Measurements from ENCODE around the gene TRIM71.
"Not testable (repeated sequence)": the region's sequence is repeated elsewhere in the genome, so short reads cannot be mapped to it uniquely, and the experiment has no call there.

The TRIM71 gene

GRCh38 chr3:32934150-32934742 is 116.4 kb downstream of the TRIM71 start:
- no peak for DNase-seq (ENCODE audit: low read depth in 2 of 2)

GRCh38 chr3:32937331-32937730 is 119.5 kb downstream of the TRIM71 start:
- no peak for DNase-seq (ENCODE audit: low read depth in 2 of 2)

- DNase-seq (ENCODE audit: low read depth in 2 of 2): not testable (repeated sequence)
Observed at GRCh38 chr3:32939531-32940284, 121.9 kb downstream of the TRIM71 start.

GRCh38 chr3:32940726-32941125 is 122.9 kb downstream of the TRIM71 start:
- DNase-seq (ENCODE audit: low read depth in 2 of 2): no peak

GRCh38 chr3:32945136-32945535 is 127.3 kb downstream of the TRIM71 start:
- DNase-seq (ENCODE audit: low read depth in 2 of 2): no peak

GRCh38 chr3:32945598-32945997 is 127.8 kb downstream of the TRIM71 start:
- not testable (repeated sequence) for DNase-seq (ENCODE audit: low read depth in 2 of 2)

GRCh38 chr3:32946973-32947788 is 129.4 kb downstream of the TRIM71 start:
- DNase-seq (ENCODE audit: low read depth in 2 of 2): no peak
